ENCODE results near the gene RPUSD1.

DNA sequence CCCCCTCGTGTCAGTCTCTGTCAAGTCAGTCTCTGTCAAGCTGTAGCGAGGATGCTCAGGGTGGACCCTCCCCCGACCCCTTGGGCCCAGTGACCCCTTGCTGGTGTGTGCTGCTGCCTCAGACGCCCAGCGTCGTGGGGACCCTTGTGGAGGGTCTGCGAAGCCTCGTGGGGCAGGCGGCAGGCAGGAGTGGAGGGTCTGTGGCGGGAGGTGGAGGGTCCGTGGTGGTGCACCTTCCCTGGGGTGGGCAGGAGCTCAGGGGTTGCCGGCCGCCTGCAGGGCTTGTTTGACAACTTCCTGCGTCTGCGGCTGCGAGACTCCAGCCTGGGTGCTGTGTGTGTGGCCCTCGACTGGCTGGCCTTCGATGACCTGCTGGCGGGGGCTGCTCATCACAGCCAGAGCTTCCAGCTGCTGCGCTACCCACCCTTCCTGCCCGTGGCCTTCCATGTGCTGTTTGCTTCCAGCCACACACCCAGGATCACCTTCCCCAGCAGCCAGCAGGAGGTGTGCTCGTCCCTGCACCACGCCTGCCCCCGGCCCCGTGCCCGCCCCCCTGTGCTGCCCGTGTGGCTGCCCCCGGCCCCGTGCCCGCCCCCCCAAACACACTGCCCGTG, 6.8 kb upstream of the RPUSD1 start:
- no peak for TF ChIP-seq POLR2A (IDR thresholded peaks at IDR 0.05; ENCODE audit: low read depth, low read length)
- TF ChIP-seq, protein P1, sequence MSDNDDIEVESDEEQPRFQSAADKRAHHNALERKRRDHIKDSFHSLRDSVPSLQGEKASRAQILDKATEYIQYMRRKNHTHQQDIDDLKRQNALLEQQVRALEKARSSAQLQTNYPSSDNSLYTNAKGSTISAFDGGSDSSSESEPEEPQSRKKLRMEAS (IDR thresholded peaks at IDR 0.05; ENCODE audit: insufficient read depth, insufficient read length), result no peak
- TF ChIP-seq, protein P2, sequence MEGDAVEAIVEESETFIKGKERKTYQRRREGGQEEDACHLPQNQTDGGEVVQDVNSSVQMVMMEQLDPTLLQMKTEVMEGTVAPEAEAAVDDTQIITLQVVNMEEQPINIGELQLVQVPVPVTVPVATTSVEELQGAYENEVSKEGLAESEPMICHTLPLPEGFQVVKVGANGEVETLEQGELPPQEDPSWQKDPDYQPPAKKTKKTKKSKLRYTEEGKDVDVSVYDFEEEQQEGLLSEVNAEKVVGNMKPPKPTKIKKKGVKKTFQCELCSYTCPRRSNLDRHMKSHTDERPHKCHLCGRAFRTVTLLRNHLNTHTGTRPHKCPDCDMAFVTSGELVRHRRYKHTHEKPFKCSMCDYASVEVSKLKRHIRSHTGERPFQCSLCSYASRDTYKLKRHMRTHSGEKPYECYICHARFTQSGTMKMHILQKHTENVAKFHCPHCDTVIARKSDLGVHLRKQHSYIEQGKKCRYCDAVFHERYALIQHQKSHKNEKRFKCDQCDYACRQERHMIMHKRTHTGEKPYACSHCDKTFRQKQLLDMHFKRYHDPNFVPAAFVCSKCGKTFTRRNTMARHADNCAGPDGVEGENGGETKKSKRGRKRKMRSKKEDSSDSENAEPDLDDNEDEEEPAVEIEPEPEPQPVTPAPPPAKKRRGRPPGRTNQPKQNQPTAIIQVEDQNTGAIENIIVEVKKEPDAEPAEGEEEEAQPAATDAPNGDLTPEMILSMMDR (IDR thresholded peaks at IDR 0.05; ENCODE audit: extremely low read depth in 1 of 2, insufficient read depth in 1 of 2, low read depth in 1 of 2, low read length in 2 of 2), result no peak
- no peak for TF ChIP-seq EZH2 (IDR thresholded peaks at IDR 0.05; ENCODE audit: borderline replicate concordance, low read depth, low read length, severe bottlenecking)
- no peak for TF ChIP-seq POLR2AphosphoS5 (IDR thresholded peaks at IDR 0.05; ENCODE audit: insufficient read depth, low read depth, low read length)
- no peak for TF ChIP-seq FOS (IDR thresholded peaks at IDR 0.05; ENCODE audit: borderline replicate concordance, insufficient read depth, low read length)
- no peak for TF ChIP-seq JUN (IDR thresholded peaks at IDR 0.05; ENCODE audit: borderline replicate concordance, insufficient read depth, insufficient read length, low read depth)
